ENCODE results near the gene H1-8. TPM values are rescaled to one million over a fixed set of nuclear protein-coding genes. Genes with fewer than 3 reads are reported as not detected.

The H1-8 gene
- total RNA-seq, 3 donors from 2014 or later = not detected

DNA sequence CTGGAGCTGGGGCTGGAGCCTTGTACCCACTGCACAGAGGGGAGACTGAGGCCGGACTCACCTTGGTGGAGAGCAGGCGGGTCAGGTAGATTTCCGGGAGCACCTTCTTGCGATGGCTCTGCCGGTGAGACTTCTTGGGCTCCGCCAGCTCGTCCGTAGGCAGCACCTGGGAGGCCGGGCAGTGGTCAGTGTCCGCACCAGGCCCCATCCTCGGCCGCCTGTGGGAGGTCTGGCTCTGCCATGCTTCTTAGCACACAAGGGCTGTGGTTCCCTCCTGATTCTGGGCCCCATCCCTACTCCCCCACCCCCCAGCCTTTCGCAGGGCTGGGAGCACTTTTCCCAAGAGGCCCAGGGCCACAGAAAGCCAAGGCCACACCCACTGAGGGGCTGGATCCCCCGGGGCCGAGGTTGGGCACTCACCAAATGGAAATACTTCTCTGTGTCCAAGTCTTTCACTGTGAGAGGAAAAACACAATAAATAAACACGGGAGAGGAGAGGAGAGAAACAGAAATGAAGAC lies 17.4 kb downstream of the H1-8 start:
- Histone ChIP-seq H3K4me1 (ENCODE audit: low read depth) (peaks cover 6% of the 10 kb centered on the region), H3K4me3 (no peak overlapping the region)
- intact Hi-C loops (cut with DNase I, micrococcal nuclease) = no loop called here

DNA sequence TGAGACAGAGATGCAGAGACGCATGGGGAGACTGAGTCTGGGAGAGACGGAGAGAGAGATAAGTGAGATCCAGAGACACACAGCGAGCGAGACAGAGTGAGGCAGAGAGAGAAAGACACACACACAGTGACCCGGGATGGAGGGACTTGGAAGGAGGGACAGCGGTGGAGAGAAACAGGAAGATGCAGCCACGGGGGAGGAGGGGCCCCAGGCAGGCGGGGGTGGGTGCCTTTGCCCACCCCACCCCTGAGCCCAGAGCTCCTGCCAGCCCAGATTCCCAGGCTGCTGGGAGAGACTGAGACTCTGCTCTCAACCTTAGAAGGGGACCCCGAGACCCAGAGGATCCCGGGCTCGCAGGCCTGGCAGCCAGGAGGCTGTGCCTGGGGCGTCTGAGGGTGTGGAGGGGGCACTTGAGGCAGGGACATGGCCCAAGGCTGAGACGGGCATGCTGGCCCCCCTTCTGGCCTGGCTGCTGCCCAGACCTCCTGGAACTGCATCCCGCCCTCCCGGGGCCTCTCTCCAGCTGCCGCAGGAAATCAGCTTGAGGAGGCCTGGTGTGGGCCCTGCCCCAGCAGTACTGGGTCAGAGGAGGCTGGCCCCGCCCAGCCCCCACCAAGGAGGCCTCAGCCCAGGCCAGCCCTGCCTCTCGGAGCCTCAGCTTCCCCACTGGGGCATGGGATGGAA lies 18.1 kb downstream of the H1-8 start:
- Histone ChIP-seq H3K4me3 (no peak overlapping the region), H3K36me3 (ENCODE audit: low read depth) (no peaks in the 10 kb centered on the region)

More for the DNA sequence above, 17.4 kb downstream of the H1-8 start:
- TF ChIP-seq, protein P1, sequence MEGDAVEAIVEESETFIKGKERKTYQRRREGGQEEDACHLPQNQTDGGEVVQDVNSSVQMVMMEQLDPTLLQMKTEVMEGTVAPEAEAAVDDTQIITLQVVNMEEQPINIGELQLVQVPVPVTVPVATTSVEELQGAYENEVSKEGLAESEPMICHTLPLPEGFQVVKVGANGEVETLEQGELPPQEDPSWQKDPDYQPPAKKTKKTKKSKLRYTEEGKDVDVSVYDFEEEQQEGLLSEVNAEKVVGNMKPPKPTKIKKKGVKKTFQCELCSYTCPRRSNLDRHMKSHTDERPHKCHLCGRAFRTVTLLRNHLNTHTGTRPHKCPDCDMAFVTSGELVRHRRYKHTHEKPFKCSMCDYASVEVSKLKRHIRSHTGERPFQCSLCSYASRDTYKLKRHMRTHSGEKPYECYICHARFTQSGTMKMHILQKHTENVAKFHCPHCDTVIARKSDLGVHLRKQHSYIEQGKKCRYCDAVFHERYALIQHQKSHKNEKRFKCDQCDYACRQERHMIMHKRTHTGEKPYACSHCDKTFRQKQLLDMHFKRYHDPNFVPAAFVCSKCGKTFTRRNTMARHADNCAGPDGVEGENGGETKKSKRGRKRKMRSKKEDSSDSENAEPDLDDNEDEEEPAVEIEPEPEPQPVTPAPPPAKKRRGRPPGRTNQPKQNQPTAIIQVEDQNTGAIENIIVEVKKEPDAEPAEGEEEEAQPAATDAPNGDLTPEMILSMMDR (IDR thresholded peaks at IDR 0.05) = no peak
- peak; percentile 40 to 62 (median 50) for DNase-seq
- Histone ChIP-seq H3K9me3 (no peaks in the 10 kb centered on the region), H3K36me3 (ENCODE audit: low read depth) (no peaks in the 10 kb centered on the region)
- ATAC-seq = peak; percentile 13

DNA sequence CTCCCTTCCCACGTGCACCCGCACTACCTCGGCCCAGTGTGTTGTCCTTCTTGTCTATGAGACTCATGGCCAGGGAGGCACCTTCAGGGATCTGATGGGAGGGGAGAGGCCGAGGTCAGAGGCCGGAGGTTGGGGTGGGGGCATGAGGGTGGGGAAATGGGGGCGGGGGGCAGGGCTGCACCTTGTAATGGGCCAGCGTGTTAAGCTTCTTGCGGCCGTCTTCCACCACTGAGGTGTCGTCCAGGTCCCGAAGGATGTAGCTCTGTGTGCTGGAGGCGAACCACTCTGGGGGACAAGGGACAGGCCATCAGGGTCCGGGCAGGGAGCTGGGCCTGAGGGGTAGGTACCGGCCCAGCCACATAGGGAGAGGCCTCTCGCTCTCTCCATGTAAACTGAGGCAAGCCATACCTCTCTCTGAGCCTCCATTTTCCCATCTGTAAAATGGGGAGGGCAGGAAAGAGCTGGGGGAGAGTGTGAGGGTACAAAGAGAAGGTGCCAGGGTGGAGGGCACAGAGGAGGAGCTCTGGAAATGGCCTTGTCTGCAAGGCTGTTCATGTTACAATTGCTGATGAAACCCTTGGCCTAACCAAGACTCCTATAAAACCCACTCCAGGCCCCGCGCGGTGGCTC lies 18.8 kb downstream of the H1-8 start:
- TF ChIP-seq, protein P1 (IDR thresholded peaks at IDR 0.05) = no peak
- H3K36me3 ChIP-seq (ENCODE audit: low read depth) = no peaks in the 10 kb centered on the region
- no peak for ATAC-seq
- peak in 1 of 3 donors; percentile 19 for DNase-seq
- H3K9me3 ChIP-seq = no peaks in the 10 kb centered on the region
- peaks cover 6% of the 10 kb centered on the region for H3K4me1 ChIP-seq (ENCODE audit: low read depth)
- no peak overlapping the region for H3K4me3 ChIP-seq
- intact Hi-C loops (cut with DNase I, micrococcal nuclease) = no loop called here

More for the DNA sequence above, 18.1 kb downstream of the H1-8 start:
- TF ChIP-seq, protein P1 (IDR thresholded peaks at IDR 0.05) = no peak
- intact Hi-C loops (cut with DNase I, micrococcal nuclease) = no loop called here
- DNase-seq (peak; percentile 59 to 82 (median 71)), ATAC-seq (peak; percentile 55)
- Histone ChIP-seq H3K4me1 (ENCODE audit: low read depth) (peaks cover 6% of the 10 kb centered on the region), H3K9me3 (no peaks in the 10 kb centered on the region)

DNA sequence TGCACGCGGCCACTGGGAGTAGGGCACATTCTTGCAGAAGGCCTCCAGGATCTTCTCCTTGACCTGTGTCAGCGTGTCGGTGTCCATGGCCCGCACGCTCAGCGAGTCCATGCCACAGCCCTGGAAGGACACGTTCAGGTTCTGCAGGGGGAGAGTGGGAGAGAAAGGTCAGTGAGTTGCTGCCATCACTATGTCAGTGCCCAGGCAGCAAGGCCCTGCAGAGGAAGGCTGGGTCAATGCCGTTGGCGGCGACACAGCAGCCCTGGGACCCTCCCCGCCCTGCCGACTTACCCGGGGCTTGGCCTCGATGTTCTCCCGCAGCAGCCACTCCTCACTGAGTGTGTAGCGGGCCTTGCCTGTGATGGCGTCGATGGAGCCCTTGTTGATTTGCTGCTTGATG lies 19.8 kb downstream of the H1-8 start:
- DNase-seq (peak in 1 of 3 donors; percentile 33), ATAC-seq (no peak)
- Histone ChIP-seq H3K4me1 (ENCODE audit: low read depth) (peaks cover 9% of the 10 kb centered on the region), H3K9me3 (no peaks in the 10 kb centered on the region), H3K36me3 (ENCODE audit: low read depth) (no peaks in the 10 kb centered on the region), H3K4me3 (no peak overlapping the region)
- intact Hi-C loops (cut with DNase I, micrococcal nuclease) = no loop called here
- TF ChIP-seq, protein P1 (IDR thresholded peaks at IDR 0.05) = no peak

DNA sequence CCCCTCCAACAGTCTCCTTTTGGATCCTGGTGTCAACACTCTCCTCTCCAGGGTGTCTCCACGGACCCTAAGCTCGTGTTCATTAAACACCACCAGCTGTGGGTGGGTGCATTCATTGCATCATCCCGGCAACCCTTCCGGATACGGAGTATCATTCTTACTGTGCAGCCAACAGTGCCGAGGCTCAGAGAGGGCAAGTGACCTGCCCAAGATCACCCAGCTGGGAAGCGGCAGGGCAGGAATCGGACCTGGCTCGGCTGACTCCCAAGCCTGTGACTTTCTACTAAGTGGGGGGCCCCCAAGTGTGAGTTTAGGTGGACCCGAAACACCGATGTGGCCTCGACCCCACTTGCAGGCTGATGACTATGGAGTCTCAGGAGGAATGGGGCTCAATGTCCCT lies 20.4 kb downstream of the H1-8 start:
- H3K4me3 ChIP-seq = no peak overlapping the region
- peaks cover 9% of the 10 kb centered on the region for H3K4me1 ChIP-seq (ENCODE audit: low read depth)
- no peaks in the 10 kb centered on the region for H3K36me3 ChIP-seq (ENCODE audit: low read depth)
- intact Hi-C loops (cut with DNase I, micrococcal nuclease) = no loop called here
- ATAC-seq (no peak), DNase-seq (no peak)
- no peaks in the 10 kb centered on the region for H3K9me3 ChIP-seq
- TF ChIP-seq, protein P1 (IDR thresholded peaks at IDR 0.05) = no peak
